CD1c-positive myeloid dendritic cell (primary cell): Measurements from ENCODE around the gene VANGL2.

Source experiments
- DNase-seq: peaks from one replicate; pipeline ENCODE4 v3.0.0-alpha.2; 2016; ENCODE audit errors: extremely low spot score

Gene VANGL2

DNA sequence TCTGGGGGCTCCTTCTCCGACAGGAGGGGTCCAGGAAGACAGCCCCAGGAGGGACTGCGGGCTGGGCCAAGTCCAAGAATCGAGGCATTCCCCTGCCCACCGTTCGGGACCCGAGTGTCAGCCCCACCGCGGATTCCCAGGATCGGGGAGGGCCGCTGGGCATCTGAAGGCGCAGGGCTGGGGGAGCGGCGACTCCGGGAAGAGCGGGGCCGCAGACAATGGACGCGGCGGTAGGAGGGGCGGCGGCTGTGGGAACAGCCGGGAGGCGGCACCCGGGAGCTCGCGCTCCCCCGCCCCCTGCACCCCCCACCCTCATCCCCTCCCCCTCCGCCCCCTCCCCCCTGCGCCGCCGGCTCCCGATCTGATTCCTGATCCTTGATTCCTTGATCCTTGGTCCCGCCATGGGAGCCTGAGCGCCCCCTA lies at the start of gene VANGL2:
VANGL2 (plus strand) TSS at position 342 of the 423 bp plus-strand sequence. CDS start 15,274 bp downstream, outside the sequence.
- DNase-seq = peak; percentile 14

- DNase-seq = no peak
Observed at GRCh38 chr1:160351629-160352028, 48.7 kb upstream of the VANGL2 start.

DNA sequence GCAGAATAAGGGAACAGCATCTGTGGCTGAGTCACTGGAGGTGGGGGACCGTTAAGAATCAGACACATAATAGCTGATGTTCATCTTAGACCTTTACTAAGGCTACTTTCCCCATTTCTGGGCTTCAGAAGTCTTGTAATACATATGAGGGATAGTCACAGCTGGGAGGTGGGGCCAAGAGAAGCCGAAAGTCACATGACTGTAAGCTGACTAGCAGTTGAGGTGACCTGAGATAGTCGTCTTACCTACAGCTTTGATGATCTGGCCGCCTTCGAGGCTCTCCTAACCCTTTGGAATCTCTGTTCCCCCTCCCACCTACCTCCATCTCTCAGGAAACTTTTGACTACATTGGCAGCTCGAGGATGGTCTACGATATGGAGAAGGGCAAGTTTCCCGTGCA lies 47.8 kb upstream of the VANGL2 start:
- DNase-seq = no peak

DNA sequence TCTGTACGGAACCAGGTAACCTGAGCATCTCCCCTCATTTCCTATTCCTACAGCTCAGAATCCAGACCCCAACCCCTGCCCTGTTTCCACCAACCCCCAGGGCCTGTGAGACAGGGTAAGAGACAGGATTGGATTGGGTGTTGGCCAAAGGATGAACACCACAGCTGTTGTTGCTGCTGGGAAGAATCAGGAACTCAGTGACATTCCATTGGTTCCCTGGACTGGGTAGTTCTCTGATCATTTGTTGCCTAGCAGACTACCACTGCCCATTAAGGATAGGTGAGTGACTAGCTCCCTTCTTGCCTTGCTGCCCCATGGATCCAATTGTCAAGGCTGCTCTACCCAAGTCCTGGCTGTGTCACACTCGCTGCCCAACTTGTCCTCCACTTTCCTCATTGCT lies 47.1 kb upstream of the VANGL2 start:
- DNase-seq = no peak

GRCh38 chr1:160354388-160354985 lies 45.9 kb upstream of the VANGL2 start:
- DNase-seq = peak; percentile 48

- no peak for DNase-seq
Observed at GRCh38 chr1:160357286-160358002, 42.9 kb upstream of the VANGL2 start.

DNA sequence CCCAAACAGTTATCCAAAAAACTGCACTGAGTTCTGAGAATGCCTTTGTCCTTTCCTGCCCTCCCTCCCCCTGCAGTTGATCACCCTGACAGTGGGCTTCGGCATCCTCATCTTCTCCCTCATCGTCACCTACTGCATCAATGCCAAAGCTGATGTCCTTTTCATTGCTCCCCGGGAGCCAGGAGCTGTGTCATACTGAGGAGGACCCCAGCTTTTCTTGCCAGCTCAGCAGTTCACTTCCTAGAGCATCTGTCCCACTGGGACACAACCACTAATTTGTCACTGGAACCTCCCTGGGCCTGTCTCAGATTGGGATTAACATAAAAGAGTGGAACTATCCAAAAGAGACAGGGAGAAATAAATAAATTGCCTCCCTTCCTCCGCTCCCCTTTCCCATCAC lies 42.3 kb upstream of the VANGL2 start:
- DNase-seq = no peak

- DNase-seq = no peak
Observed at GRCh38 chr1:160359559-160360226, 40.7 kb upstream of the VANGL2 start.

DNA sequence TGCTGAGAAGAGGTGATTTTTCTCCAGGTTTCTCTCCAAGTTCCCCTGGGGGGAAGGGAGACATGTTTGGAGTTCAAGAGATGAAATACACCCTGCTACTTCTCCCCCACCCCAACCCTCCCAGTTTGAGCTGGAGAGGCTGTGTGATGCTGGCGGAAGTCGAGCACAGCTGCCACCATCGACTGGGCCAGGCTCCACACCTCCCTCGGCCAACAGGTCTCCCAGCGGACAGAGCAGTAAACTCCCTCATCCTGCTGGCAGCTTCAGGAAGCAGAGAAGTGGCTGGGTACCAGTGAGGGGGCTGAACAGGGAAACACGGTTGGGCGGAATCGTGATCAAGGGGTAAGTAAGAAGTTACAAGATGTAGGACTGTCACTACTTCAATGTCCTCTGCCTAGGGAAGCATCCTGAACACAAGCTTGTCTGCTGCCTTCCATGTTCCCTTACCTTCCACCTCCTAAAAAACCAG lies 40.1 kb upstream of the VANGL2 start:
- no peak for DNase-seq

GRCh38 chr1:160361199-160361598 lies 39.2 kb upstream of the VANGL2 start:
- DNase-seq = no peak

DNA sequence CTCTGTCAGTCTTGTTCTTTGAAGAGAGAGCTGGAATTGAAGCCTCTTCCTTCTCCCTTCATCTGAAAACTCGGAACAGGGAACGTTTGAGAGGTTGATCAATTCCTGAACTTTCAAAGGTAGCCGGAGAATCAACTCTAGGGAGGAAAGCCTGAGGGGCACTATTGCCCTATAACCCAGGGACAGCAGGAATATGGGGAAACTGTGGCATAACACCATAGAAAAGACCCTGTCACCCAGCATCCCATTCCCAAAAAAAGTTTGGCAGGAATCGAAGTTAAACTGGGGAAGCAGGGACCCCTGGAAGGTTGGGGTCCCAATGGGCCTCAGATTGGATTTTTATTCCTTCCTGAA lies 38.6 kb upstream of the VANGL2 start:
- no peak for DNase-seq

- DNase-seq = no peak
Observed at GRCh38 chr1:160362168-160362957, 38.0 kb upstream of the VANGL2 start.

- no peak for DNase-seq
Observed at GRCh38 chr1:160363010-160363409, 37.4 kb upstream of the VANGL2 start.

GRCh38 chr1:160363951-160364735 lies 36.2 kb upstream of the VANGL2 start:
- DNase-seq = no peak

GRCh38 chr1:160365325-160365724 lies 35.0 kb upstream of the VANGL2 start:
- no peak for DNase-seq

- no peak for DNase-seq
Observed at GRCh38 chr1:160366731-160367515, 33.4 kb upstream of the VANGL2 start, which contains the start of gene NHLH1. Gene NHLH1 (plus strand): TSS chr1:160367071. CDS start chr1:160370732, 3,661 bp downstream.

GRCh38 chr1:160367516-160367900 lies 32.9 kb upstream of the VANGL2 start:
- no peak for DNase-seq

DNA sequence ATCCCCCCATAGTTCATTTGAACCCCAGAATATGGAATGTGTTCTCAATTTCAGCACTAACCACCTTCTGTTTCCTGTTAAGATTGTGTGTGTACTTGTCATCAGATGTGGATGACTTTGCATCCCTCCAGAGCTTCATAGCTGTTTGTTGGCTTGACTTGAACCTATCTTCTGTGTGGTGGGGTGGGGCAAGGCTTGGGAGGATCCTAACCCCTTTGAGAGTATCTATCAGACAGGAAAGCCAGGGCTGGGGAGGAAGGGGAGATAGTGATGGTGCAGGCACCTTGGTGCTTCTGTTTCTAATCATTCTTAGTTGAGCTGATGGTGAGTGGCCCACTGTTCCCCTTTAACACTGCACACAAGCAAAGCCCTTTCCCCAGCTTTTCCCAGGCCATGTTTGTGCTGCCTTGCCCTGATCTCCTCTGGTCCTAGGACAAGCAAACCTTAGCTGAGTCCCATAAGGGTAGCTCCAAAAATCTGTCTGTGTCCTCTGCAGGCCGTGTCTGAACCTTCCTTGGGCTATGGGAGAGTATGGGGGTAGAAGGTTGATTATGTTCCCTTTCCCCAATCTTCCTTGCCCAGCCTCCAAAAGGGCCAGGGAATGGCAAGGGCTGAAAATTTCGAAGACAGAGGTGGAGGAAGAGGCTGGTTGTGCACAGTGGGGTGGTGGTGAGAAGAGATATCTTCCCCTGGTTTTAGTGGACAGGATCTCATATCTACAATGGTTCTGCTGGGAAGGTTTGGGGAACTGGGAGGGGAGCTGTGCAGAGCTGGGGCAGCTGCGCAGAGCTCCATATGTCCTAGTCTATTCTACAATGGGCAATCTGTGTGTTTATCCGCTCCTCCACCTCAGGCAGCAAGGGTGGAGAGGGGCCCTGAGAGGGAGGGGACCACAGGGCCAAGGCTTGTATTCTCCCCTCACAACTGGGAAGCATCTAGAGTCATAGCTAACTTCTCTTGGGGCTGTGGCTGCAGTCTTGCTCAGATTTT lies 32.1 kb upstream of the VANGL2 start:
- DNase-seq = no peak

- no peak for DNase-seq
Observed at GRCh38 chr1:160369087-160369486, 31.3 kb upstream of the VANGL2 start.
